BE2C (cell line): Measurements from ENCODE around the gene CTDSP1.
A peak's percentile ranks its signal among the peaks of the same experiment; 100 is the strongest.

Experiments
- DNase-seq: peaks from one replicate; pipeline ENCODE4 v3.0.0-alpha.2; 2020
- H3K27me3 ChIP-seq: fragments of 250-450 bp; sonication (Bioruptor Pico); 2 replicates; pipeline ENCODE4 v1.5.1; 2020; ENCODE audit warnings: mild to moderate bottlenecking
- H3K36me3 ChIP-seq: fragments of 250-450 bp; sonication (Bioruptor Pico); 2 replicates; pipeline ENCODE4 v1.5.1; 2020; ENCODE audit warnings: mild to moderate bottlenecking
- H3K4me1 ChIP-seq: fragments of 250-450 bp; sonication (Bioruptor Pico); 2 replicates; pipeline ENCODE4 v1.5.1; 2020
- H3K4me3 ChIP-seq: 2 replicates; pipeline ENCODE4 v1.5.1; 2011; ENCODE audit warnings: low read depth, low read length
- H3K9me3 ChIP-seq: fragments of 250-450 bp; sonication (Bioruptor Pico); 2 replicates; pipeline ENCODE4 v1.5.1; 2020
- CTCF ChIP-seq: IDR thresholded peaks from 2 replicates; pipeline ENCODE4 v1.5.1; 2012; ENCODE audit warnings: mild to moderate bottlenecking, low read depth, low read length

The CTDSP1 gene

GRCh38 chr2:218362606-218363005 lies 37.1 kb upstream of the CTDSP1 start:
- Histone ChIP-seq H3K36me3 (no peaks in the 10 kb centered on the region), H3K4me1 (no peaks in the 10 kb centered on the region), H3K27me3 (no peaks in the 10 kb centered on the region), H3K4me3 (no peak overlapping the region), H3K9me3 (no peaks in the 10 kb centered on the region; the same call in 1 of the 2 replicates)
- TF ChIP-seq CTCF = no peak
- no peak for DNase-seq

GRCh38 chr2:218363736-218364135 lies 35.9 kb upstream of the CTDSP1 start:
- TF ChIP-seq CTCF = no peak

GRCh38 chr2:218364196-218364595 lies 35.5 kb upstream of the CTDSP1 start:
- Histone ChIP-seq H3K36me3 (no peaks in the 10 kb centered on the region), H3K4me3 (no peak overlapping the region), H3K27me3 (no peaks in the 10 kb centered on the region), H3K9me3 (no peaks in the 10 kb centered on the region; the same call in 1 of the 2 replicates), H3K4me1 (no peaks in the 10 kb centered on the region)
- TF ChIP-seq CTCF = no peak
- no peak for DNase-seq

More at GRCh38 chr2:218363736-218364135, 35.9 kb upstream of the CTDSP1 start:
- Histone ChIP-seq H3K9me3 (no peaks in the 10 kb centered on the region; the same call in 1 of the 2 replicates), H3K4me1 (no peaks in the 10 kb centered on the region), H3K27me3 (no peaks in the 10 kb centered on the region), H3K4me3 (no peak overlapping the region), H3K36me3 (no peaks in the 10 kb centered on the region)
- DNase-seq = no peak

GRCh38 chr2:218366621-218367414 lies 32.9 kb upstream of the CTDSP1 start:
- Histone ChIP-seq H3K27me3 (no peaks in the 10 kb centered on the region), H3K4me1 (no peaks in the 10 kb centered on the region), H3K4me3 (no peak overlapping the region), H3K9me3 (no peaks in the 10 kb centered on the region; the same call in 1 of the 2 replicates), H3K36me3 (no peaks in the 10 kb centered on the region)
- DNase-seq = no peak
- TF ChIP-seq CTCF = no peak

- Histone ChIP-seq H3K9me3 (no peaks in the 10 kb centered on the region; the same call in 1 of the 2 replicates), H3K4me3 (peak overlapping the region; percentile 47), H3K4me1 (no peaks in the 10 kb centered on the region), H3K27me3 (no peaks in the 10 kb centered on the region), H3K36me3 (no peaks in the 10 kb centered on the region)
- DNase-seq = peak; percentile 62
- TF ChIP-seq CTCF = no peak
These were observed 32.1 kb upstream of the CTDSP1 start for GRCh38 chr2:218367415-218368149.

- Histone ChIP-seq H3K36me3 (no peaks in the 10 kb centered on the region), H3K9me3 (no peaks in the 10 kb centered on the region; the same call in 1 of the 2 replicates), H3K27me3 (no peaks in the 10 kb centered on the region), H3K4me3 (peak overlapping the region; percentile 47), H3K4me1 (no peaks in the 10 kb centered on the region)
- no peak for TF ChIP-seq CTCF
- no peak for DNase-seq
These were observed 31.5 kb upstream of the CTDSP1 start for GRCh38 chr2:218368150-218368528.
